Prostate gland (tissue), 2 donors: ENCODE data around the gene CEP131.

ENCODE experiments used
- POLR2AphosphoS5 ChIP-seq: sonication (generic); formaldehyde crosslinking; IDR thresholded peaks from one replicate; pipeline ENCODE4 v1.6.1; 2017; ENCODE audit warnings: antibody characterized with exemption
- TF ChIP-seq, protein P1 (sequence below), 4 experiments: fragments of 200-600 bp in 2 of 4; fragments of 450-650 bp in 2 of 4; sonication (generic) in 2 of 4; IDR thresholded peaks; 1 replicate in 3 of 4; 2 replicates in 1 of 4; pipeline ENCODE4 v1.5.1; 2016 to 2019; ENCODE audit warnings: antibody characterized with exemption in 4 of 4, mild to moderate bottlenecking in 2 of 4, moderate library complexity in 2 of 4

DNA sequence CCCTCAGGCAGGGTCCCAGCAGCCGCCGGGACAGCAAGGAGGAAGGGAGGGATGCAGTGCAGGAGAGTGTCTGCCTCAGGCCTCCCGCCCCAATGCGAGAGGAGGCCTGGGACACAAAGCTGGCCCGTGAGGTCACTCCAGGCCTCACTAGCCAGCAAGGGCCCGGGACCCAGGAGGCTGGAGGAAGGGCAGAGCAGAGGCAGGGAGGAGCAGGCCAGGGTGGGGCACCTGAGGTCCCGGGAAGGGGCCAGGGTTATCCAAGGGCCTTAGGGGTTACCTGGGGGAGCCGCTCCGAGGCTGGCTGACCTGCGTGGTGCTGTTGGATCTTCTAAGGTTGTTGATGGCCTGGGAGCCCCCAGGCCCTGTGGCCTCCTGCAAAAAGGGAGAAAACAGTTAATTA is 14.1 kb downstream of the CEP131 start:
- TF ChIP-seq, protein P1, sequence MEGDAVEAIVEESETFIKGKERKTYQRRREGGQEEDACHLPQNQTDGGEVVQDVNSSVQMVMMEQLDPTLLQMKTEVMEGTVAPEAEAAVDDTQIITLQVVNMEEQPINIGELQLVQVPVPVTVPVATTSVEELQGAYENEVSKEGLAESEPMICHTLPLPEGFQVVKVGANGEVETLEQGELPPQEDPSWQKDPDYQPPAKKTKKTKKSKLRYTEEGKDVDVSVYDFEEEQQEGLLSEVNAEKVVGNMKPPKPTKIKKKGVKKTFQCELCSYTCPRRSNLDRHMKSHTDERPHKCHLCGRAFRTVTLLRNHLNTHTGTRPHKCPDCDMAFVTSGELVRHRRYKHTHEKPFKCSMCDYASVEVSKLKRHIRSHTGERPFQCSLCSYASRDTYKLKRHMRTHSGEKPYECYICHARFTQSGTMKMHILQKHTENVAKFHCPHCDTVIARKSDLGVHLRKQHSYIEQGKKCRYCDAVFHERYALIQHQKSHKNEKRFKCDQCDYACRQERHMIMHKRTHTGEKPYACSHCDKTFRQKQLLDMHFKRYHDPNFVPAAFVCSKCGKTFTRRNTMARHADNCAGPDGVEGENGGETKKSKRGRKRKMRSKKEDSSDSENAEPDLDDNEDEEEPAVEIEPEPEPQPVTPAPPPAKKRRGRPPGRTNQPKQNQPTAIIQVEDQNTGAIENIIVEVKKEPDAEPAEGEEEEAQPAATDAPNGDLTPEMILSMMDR (IDR thresholded peaks at IDR 0.05): no peak
- TF ChIP-seq POLR2AphosphoS5: no peak
